AG09309 (cell line): ENCODE results near the gene TRIM24.

ENCODE experiments used
- DNase-seq: peaks from one replicate; pipeline ENCODE4 v3.0.0-alpha.2; 2010; ENCODE audit warnings: low read depth
- H3K4me3 ChIP-seq: 2 replicates; pipeline ENCODE4 v1.5.1; 2011; ENCODE audit warnings: mild to moderate bottlenecking, low read depth, low read length, moderate library complexity; ENCODE audit not compliant: control insufficient read depth
- CTCF ChIP-seq: IDR thresholded peaks from 2 replicates; pipeline ENCODE4 v1.5.1; 2011; ENCODE audit warnings: mild to moderate bottlenecking, low read depth, low read length, inconsistent platforms; ENCODE audit not compliant: insufficient read depth, control insufficient read depth; ENCODE audit errors: missing control alignments

Gene TRIM24

GRCh38 chr7:138595454-138595853 lies 135.4 kb downstream of the TRIM24 start:
- DNase-seq, result no peak
- TF ChIP-seq CTCF, result no peak
- no peak overlapping the region for H3K4me3 ChIP-seq

GRCh38 chr7:138602451-138602850 lies 142.4 kb downstream of the TRIM24 start:
- DNase-seq, result no peak
- no peak for TF ChIP-seq CTCF
- no peak overlapping the region for H3K4me3 ChIP-seq

GRCh38 chr7:138603549-138604318 lies 143.7 kb downstream of the TRIM24 start:
- H3K4me3 ChIP-seq, result no peak overlapping the region
- no peak for TF ChIP-seq CTCF
- no peak for DNase-seq

GRCh38 chr7:138606236-138606635 lies 146.2 kb downstream of the TRIM24 start:
- TF ChIP-seq CTCF, result no peak
- H3K4me3 ChIP-seq, result no peak overlapping the region
- DNase-seq, result no peak

GRCh38 chr7:138607216-138608126 lies 147.4 kb downstream of the TRIM24 start:
- TF ChIP-seq CTCF, result no peak
- no peak overlapping the region for H3K4me3 ChIP-seq
- DNase-seq, result no peak

- no peak overlapping the region for H3K4me3 ChIP-seq
- no peak for TF ChIP-seq CTCF
- DNase-seq, result no peak
Measured at GRCh38 chr7:138608275-138608674, 148.2 kb downstream of the TRIM24 start.
